ENCODE results near the gene HPN.

Gene HPN

DNA sequence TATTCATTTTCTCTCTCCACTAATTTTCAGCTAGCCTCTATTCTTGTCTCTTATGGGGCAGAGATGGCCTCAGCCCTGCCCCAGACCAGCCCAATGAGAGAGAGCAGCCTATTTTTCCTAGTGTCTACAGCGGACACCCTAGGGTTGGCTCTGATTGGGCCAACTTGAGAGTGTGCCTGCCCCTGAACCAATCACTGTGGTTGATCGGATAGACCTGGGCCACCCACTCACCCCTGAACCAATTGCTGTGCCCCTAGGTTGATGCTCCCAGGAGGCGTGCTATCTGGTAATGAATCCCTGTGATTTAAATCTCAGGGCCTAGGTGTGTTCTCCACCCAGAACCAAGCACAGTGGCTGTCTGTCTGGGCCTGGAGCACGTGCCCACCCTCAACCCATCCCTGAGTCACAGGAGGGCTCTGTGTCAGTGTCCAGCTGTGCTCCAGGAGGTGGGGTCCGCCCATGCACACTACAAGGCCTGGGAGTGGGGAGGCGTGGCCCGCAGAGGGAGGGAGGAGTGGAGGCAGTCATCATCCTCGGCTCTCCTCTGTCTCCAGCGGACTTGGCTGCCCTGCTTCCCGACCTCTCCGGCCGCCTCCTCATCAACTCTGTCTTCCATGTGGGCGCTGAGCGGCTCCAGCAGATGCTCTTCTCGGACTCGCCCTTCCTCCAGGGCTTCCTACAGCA lies 26.1 kb upstream of the HPN start:
- Histone ChIP-seq H3F3A (ENCODE audit: insufficient read depth, low read length) (no peaks in the 10 kb centered on the region), H3K4me3 (ENCODE audit: low read depth, low read length, poor library complexity, severe bottlenecking) (no peak overlapping the region), H3K9ac (ENCODE audit: low read length) (no peak overlapping the region), H3K4me1 (ENCODE audit: insufficient read depth, low read length, severe bottlenecking) (peaks cover 8% of the 10 kb centered on the region), H3K27me3 (ENCODE audit: insufficient read depth, low read length) (no peaks in the 10 kb centered on the region), H2AFZ (ENCODE audit: low read length) (no peak overlapping the region), H3K4me2 (ENCODE audit: low read length) (no peak overlapping the region), H3K36me3 (ENCODE audit: insufficient read depth, low read length) (peaks cover 92% of the 10 kb centered on the region), H3K27ac (ENCODE audit: low read depth, low read length, poor library complexity, severe bottlenecking) (no peak overlapping the region), H3K9me3 (ENCODE audit: low read length) (no peaks in the 10 kb centered on the region), H3K9me2 (ENCODE audit: low read depth, low read length) (no peaks in the 10 kb centered on the region), H3K79me2 (ENCODE audit: insufficient read depth, low read length) (no peaks in the 10 kb centered on the region), H4K20me1 (ENCODE audit: insufficient read depth, low read length) (no peaks in the 10 kb centered on the region)
- TF ChIP-seq EZH2 (IDR thresholded peaks at IDR 0.05; ENCODE audit: borderline replicate concordance, low read length), result no peak
- TF ChIP-seq, protein P1, sequence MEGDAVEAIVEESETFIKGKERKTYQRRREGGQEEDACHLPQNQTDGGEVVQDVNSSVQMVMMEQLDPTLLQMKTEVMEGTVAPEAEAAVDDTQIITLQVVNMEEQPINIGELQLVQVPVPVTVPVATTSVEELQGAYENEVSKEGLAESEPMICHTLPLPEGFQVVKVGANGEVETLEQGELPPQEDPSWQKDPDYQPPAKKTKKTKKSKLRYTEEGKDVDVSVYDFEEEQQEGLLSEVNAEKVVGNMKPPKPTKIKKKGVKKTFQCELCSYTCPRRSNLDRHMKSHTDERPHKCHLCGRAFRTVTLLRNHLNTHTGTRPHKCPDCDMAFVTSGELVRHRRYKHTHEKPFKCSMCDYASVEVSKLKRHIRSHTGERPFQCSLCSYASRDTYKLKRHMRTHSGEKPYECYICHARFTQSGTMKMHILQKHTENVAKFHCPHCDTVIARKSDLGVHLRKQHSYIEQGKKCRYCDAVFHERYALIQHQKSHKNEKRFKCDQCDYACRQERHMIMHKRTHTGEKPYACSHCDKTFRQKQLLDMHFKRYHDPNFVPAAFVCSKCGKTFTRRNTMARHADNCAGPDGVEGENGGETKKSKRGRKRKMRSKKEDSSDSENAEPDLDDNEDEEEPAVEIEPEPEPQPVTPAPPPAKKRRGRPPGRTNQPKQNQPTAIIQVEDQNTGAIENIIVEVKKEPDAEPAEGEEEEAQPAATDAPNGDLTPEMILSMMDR (IDR thresholded peaks at IDR 0.05; ENCODE audit: low read length), result no peak

DNA sequence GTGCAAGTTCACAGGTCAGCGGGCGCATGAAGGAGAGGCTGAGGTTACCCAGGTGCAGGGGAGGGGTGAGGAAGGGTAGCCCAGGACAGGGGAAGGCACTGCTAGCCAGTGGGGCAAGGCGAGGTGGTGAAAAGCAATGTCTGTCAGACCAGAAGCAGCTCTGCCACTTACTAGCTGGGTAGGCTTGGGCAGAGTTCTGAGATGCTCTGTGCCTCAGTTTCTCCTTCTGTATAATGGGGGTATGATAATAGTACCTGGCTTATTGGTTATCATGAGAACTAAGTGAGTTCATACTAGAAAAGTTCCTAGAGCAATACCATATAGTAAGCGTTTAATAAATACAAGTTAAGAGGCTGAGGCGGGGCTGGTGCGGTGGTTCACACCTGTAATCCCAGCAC lies 25.6 kb upstream of the HPN start:
- H3K9me3 ChIP-seq (ENCODE audit: low read length), result no peaks in the 10 kb centered on the region
- H3K36me3 ChIP-seq (ENCODE audit: insufficient read depth, low read length), result peaks cover 92% of the 10 kb centered on the region
- H3K9ac ChIP-seq (ENCODE audit: low read length), result no peak overlapping the region
- no peak overlapping the region for H2AFZ ChIP-seq (ENCODE audit: low read length)
- TF ChIP-seq EZH2 (IDR thresholded peaks at IDR 0.05; ENCODE audit: borderline replicate concordance, low read length), result no peak
- TF ChIP-seq, protein P1 (IDR thresholded peaks at IDR 0.05; ENCODE audit: low read length), result no peak
- H3K4me2 ChIP-seq (ENCODE audit: low read length), result no peak overlapping the region
- no peaks in the 10 kb centered on the region for H4K20me1 ChIP-seq (ENCODE audit: insufficient read depth, low read length)
- H3K9me2 ChIP-seq (ENCODE audit: low read depth, low read length), result no peaks in the 10 kb centered on the region
- H3K4me3 ChIP-seq (ENCODE audit: low read depth, low read length, poor library complexity, severe bottlenecking), result no peak overlapping the region
- H3F3A ChIP-seq (ENCODE audit: insufficient read depth, low read length), result no peaks in the 10 kb centered on the region
- no peaks in the 10 kb centered on the region for H3K79me2 ChIP-seq (ENCODE audit: insufficient read depth, low read length)
- no peaks in the 10 kb centered on the region for H3K27me3 ChIP-seq (ENCODE audit: insufficient read depth, low read length)
- peaks cover 8% of the 10 kb centered on the region for H3K4me1 ChIP-seq (ENCODE audit: insufficient read depth, low read length, severe bottlenecking)
- H3K27ac ChIP-seq (ENCODE audit: low read depth, low read length, poor library complexity, severe bottlenecking), result no peak overlapping the region

DNA sequence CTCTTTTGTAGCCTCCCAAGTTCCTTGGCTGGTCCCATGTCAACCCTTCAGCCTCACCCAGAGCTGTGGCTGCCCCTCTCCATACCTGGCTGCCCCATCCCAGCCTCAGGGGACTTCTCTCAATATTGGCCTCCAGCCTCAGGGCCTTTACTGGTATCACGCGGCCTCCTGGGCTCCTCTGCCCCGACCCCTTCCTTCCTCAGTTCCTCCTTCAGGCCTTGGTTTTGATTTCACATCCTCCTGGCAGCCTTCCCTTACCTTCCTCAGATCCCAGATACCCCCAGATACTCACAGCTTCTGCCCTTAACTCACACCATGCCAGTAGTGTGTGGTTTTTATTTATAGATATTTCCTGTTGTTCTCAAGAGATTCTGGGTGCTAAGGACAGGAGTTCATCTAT lies 24.0 kb upstream of the HPN start:
- no peak overlapping the region for H3K4me3 ChIP-seq (ENCODE audit: low read depth, low read length, poor library complexity, severe bottlenecking)
- H3K9me2 ChIP-seq (ENCODE audit: low read depth, low read length), result no peaks in the 10 kb centered on the region
- no peak overlapping the region for H3K4me2 ChIP-seq (ENCODE audit: low read length)
- H4K20me1 ChIP-seq (ENCODE audit: insufficient read depth, low read length), result no peaks in the 10 kb centered on the region
- peaks cover 8% of the 10 kb centered on the region for H3K4me1 ChIP-seq (ENCODE audit: insufficient read depth, low read length, severe bottlenecking)
- H3K9me3 ChIP-seq (ENCODE audit: low read length), result no peaks in the 10 kb centered on the region
- H3F3A ChIP-seq (ENCODE audit: insufficient read depth, low read length), result no peaks in the 10 kb centered on the region
- H2AFZ ChIP-seq (ENCODE audit: low read length), result no peak overlapping the region
- peaks cover 92% of the 10 kb centered on the region for H3K36me3 ChIP-seq (ENCODE audit: insufficient read depth, low read length)
- no peak for TF ChIP-seq EZH2 (IDR thresholded peaks at IDR 0.05; ENCODE audit: borderline replicate concordance, low read length)
- TF ChIP-seq, protein P1 (IDR thresholded peaks at IDR 0.05; ENCODE audit: low read length), result no peak
- H3K27ac ChIP-seq (ENCODE audit: low read depth, low read length, poor library complexity, severe bottlenecking), result no peak overlapping the region
- no peaks in the 10 kb centered on the region for H3K27me3 ChIP-seq (ENCODE audit: insufficient read depth, low read length)
- H3K79me2 ChIP-seq (ENCODE audit: insufficient read depth, low read length), result no peaks in the 10 kb centered on the region
- H3K9ac ChIP-seq (ENCODE audit: low read length), result no peak overlapping the region
